Neural cell (in vitro differentiated cells): ENCODE results near the gene EHMT1.

Experiments used
- CTCF ChIP-seq: fragments of 450-650 bp; IDR thresholded peaks from 2 replicates; pipeline ENCODE4 v1.5.1; 2014; ENCODE audit warnings: antibody characterized with exemption, mild to moderate bottlenecking, moderate library complexity; ENCODE audit not compliant: poor library complexity, severe bottlenecking
- EZH2 ChIP-seq: fragments of 200-600, 300-800 bp; shearing (Covaris generic), sonication (generic); IDR thresholded peaks from 2 replicates; pipeline ENCODE4 v1.6.1; 2014; ENCODE audit warnings: antibody characterized with exemption, low read length, borderline replicate concordance, mild to moderate bottlenecking; ENCODE audit not compliant: insufficient read depth, poor library complexity, severe bottlenecking
- POLR2AphosphoS5 ChIP-seq: IDR thresholded peaks from 2 replicates; pipeline ENCODE4 v1.6.1; 2012
- RAD21 ChIP-seq: fragments of 450-650 bp; conservative IDR thresholded peaks from 2 replicates; pipeline ENCODE4 v1.6.1; 2014; ENCODE audit warnings: antibody characterized with exemption, mild to moderate bottlenecking, moderate library complexity
- REST ChIP-seq: IDR thresholded peaks from 2 replicates; pipeline ENCODE4 v1.6.1; 2012; ENCODE audit warnings: borderline replicate concordance
- TAF1 ChIP-seq: IDR thresholded peaks from 2 replicates; pipeline ENCODE4 v1.6.1; 2012; ENCODE audit warnings: low read depth

GRCh38 chr9:137685741-137686420 is 67.1 kb downstream of the EHMT1 start:
- TF ChIP-seq CTCF (no peak), POLR2AphosphoS5 (no peak), EZH2 (no peak), REST (no peak), RAD21 (no peak), TAF1 (no peak)
